GM12878 (cell line): ENCODE data around the gene PLSCR4. TPM values are rescaled to one million over a fixed set of nuclear protein-coding genes. Genes with fewer than 3 reads are reported as not detected.

Source experiments
- ATAC-seq: fragments of 200-7000 bp; cut with Tn5 transposase; 3 replicates; pipeline ENCODE4 v1.9.1; 2020; ENCODE audit warnings: mild to moderate bottlenecking, moderate library complexity
- BruUV-seq: library from RNA; stranded (reverse); fragments of 400-500 nt; replicated peaks from 2 replicates; lab custom pipeline; 2021; lab: Mats Ljungman, UMichigan
- CTCF ChIA-PET: fragments of 300-600 bp; sonication (Branson Sonifier 250); formaldehyde crosslinking; extraction: SDS; loops from one replicate; lab custom pipeline; 2021; ENCODE audit warnings: inconsistent platforms; lab: Yijun Ruan, JAX
- POLR2A ChIA-PET: fragments of 350-600 bp; formaldehyde crosslinking; extraction: SDS; loops from one replicate; lab custom pipeline; 2021; ENCODE audit warnings: inconsistent platforms; lab: Charles Lee
- RAD21 ChIA-PET: fragments of 300-600 bp; sonication (Branson Sonifier 250); formaldehyde crosslinking; loops from one replicate; lab custom pipeline; 2023; ENCODE audit warnings: antibody characterized with exemption; ENCODE audit not compliant: unreplicated experiment; lab: Charles Lee
- SMC1A ChIA-PET: fragments of 300-600 bp; sonication (Branson Sonifier 250); formaldehyde crosslinking; loops from one replicate; lab custom pipeline; 2023; ENCODE audit not compliant: unreplicated experiment, uncharacterized antibody; lab: Charles Lee
- DNase-seq: peaks from one replicate; pipeline ENCODE4 v3.0.0-alpha.2; 2011; ENCODE audit warnings: low read depth, low spot score
- FAIRE-seq: peaks from 3 replicates; lab custom pipeline; 2011; peaks lifted over from hg19 to GRCh38; lab: Jason Lieb, UNC
- H2AFZ ChIP-seq: 2 replicates; pipeline ENCODE4 v1.6.0; 2011; ENCODE audit warnings: low read depth, low read length, control low read depth; ENCODE audit not compliant: control insufficient read depth
- H3K27ac ChIP-seq: 2 replicates; pipeline ENCODE4 v1.5.1; 2011; ENCODE audit warnings: control low read depth; ENCODE audit not compliant: control insufficient read depth, insufficient read depth
- H3K27me3 ChIP-seq, 2 experiments: replicated peaks in 1 of 2; 2 replicates each; pipeline versions ENCODE4 v1.6.0 to v1.6.1; 2011; ENCODE audit warnings: low read length in 1 of 2; ENCODE audit not compliant: control insufficient read depth in 2 of 2, insufficient read depth in 2 of 2
- H3K36me3 ChIP-seq, 2 experiments: 2 replicates each; pipeline ENCODE4 v1.5.1; 2011; ENCODE audit warnings: low read length in 1 of 2; ENCODE audit not compliant: control insufficient read depth in 2 of 2, insufficient read depth in 2 of 2
- H3K4me1 ChIP-seq: 2 replicates; pipeline ENCODE4 v1.6.1; 2011; ENCODE audit warnings: mild to moderate bottlenecking, low read length, moderate library complexity, mixed read lengths; ENCODE audit not compliant: control insufficient read depth, insufficient read depth
- H3K4me2 ChIP-seq: 2 replicates; pipeline ENCODE4 v1.6.0; 2011; ENCODE audit warnings: control low read depth; ENCODE audit not compliant: control insufficient read depth, insufficient read depth
- H3K4me3 ChIP-seq: fragments of 200-600 bp; sonication (generic); 2 replicates; pipeline ENCODE4 v1.5.1; 2016
- H3K79me2 ChIP-seq: 2 replicates; pipeline ENCODE4 v1.6.0; 2011; ENCODE audit warnings: low read length; ENCODE audit not compliant: control insufficient read depth, insufficient read depth
- H3K9ac ChIP-seq: 2 replicates; pipeline ENCODE4 v1.8.0; 2011; ENCODE audit warnings: low read length, control low read depth, mixed read lengths; ENCODE audit not compliant: control insufficient read depth, insufficient read depth
- H3K9me3 ChIP-seq: replicated peaks from 3 replicates; pipeline ENCODE4 v1.5.1; 2011; ENCODE audit warnings: mild to moderate bottlenecking, low read length; ENCODE audit not compliant: control insufficient read depth, insufficient read depth
- H4K20me1 ChIP-seq: 2 replicates; pipeline ENCODE4 v1.6.0; 2011; ENCODE audit not compliant: control insufficient read depth, insufficient read depth
- ASH2L ChIP-seq: fragments of 300-600, 200-600 bp; sonication (generic); IDR thresholded peaks from 2 replicates; pipeline ENCODE4 v1.6.1; 2017; ENCODE audit warnings: low read depth, mild to moderate bottlenecking, borderline replicate concordance
- BACH1 ChIP-seq: fragments of 450-650 bp; IDR thresholded peaks from 2 replicates; pipeline ENCODE4 v1.6.1; 2017; ENCODE audit warnings: mild to moderate bottlenecking, borderline replicate concordance
- FOS ChIP-seq: IDR thresholded peaks from 3 replicates; pipeline ENCODE4 v1.6.1; 2011; ENCODE audit warnings: borderline replicate concordance; ENCODE audit not compliant: insufficient read length; ENCODE audit errors: extremely low read depth
- IKZF2 ChIP-seq, 2 experiments: fragments of 450-650 bp; IDR thresholded peaks; 2 replicates each; pipeline ENCODE4 v1.6.1; 2017; ENCODE audit warnings: mild to moderate bottlenecking in 2 of 2, moderate library complexity in 2 of 2
- IRF4 ChIP-seq: IDR thresholded peaks from 2 replicates; pipeline ENCODE4 v1.6.1; 2011; ENCODE audit warnings: low read depth, low read length
- MEF2A ChIP-seq: IDR thresholded peaks from 2 replicates; pipeline ENCODE4 v1.6.1; 2011; ENCODE audit warnings: low read depth, mild to moderate bottlenecking, low read length, moderate library complexity; ENCODE audit not compliant: insufficient read depth
- MTA2 ChIP-seq: fragments of 450-650 bp; IDR thresholded peaks from 2 replicates; pipeline ENCODE4 v1.6.1; 2016; ENCODE audit warnings: low read depth, mild to moderate bottlenecking, moderate library complexity
- MTA3 ChIP-seq: IDR thresholded peaks from 2 replicates; pipeline ENCODE4 v1.6.1; 2012; ENCODE audit warnings: low read length, inconsistent platforms, borderline replicate concordance
- PML ChIP-seq: IDR thresholded peaks from 2 replicates; pipeline ENCODE4 v1.6.1; 2012; ENCODE audit warnings: low read length, inconsistent platforms
- RELA ChIP-seq: fragments of 450-650 bp; IDR thresholded peaks from 2 replicates; pipeline ENCODE4 v1.8.0; 2014; ENCODE audit warnings: borderline replicate concordance; ENCODE audit not compliant: partially characterized antibody
- SREBF1 ChIP-seq: IDR thresholded peaks from 2 replicates; pipeline ENCODE4 v1.6.1; 2012; ENCODE audit warnings: mild to moderate bottlenecking, low read length
- ZNF207 ChIP-seq: fragments of 450-650 bp; IDR thresholded peaks from 2 replicates; pipeline ENCODE4 v1.6.1; 2014; ENCODE audit warnings: antibody characterized with exemption, mild to moderate bottlenecking, borderline replicate concordance
- ZNF217 ChIP-seq: fragments of 450-650 bp; IDR thresholded peaks from 2 replicates; pipeline ENCODE4 v1.6.1; 2017; ENCODE audit warnings: antibody characterized with exemption, mild to moderate bottlenecking
- WGBS: methylation state at CpG from one replicate; pipeline ENCODE4 v1.1.6; 2016; ENCODE audit warnings: low lambda C conversion rate; ENCODE audit not compliant: insufficient replicate concordance, insufficient coverage; ENCODE audit errors: missing lambda C conversion rate; 5-methylcytosine and 5-hydroxymethylcytosine counted together
- in situ Hi-C: fragments of 300-500 bp; cut with MboI; formaldehyde crosslinking; loops from 9 replicates; pipeline ENCODE4 v1.14.3; 2018; ENCODE audit warnings: mixed read lengths
- intact Hi-C: fragments of 100-400 bp; cut with micrococcal nuclease; formaldehyde crosslinking; loops from one replicate; pipeline ENCODE4 v1.14.2; 2022; ENCODE audit not compliant: unreplicated experiment
- polyA plus RNA-seq, 11 experiments: library from polyadenylated mRNA; depleted of rRNA in 4 of 11; unstranded in 6 of 11; stranded (reverse) in 5 of 11; fragments of >200 nt; fragmentation: Nextera tagmentation in 4 of 11; fragmentation: Illumina TruSeq in 1 of 11; extraction: Ambion mirVana in 4 of 11; extraction: Trizol in 1 of 11; gene quantifications; 1 replicate in 1 of 11; 2 replicates in 10 of 11; pipeline versions ENCODE4 v1.2.1 to v1.2.3, GENCODE V29; 2011 to 2016; ENCODE audit warnings: inconsistent platforms in 2 of 11, missing spikeins in 2 of 11, low read depth in 1 of 11
- total RNA-seq, 4 experiments: library from RNA; depleted of rRNA in 3 of 4; stranded (reverse); fragments of >200 nt in 3 of 4; fragmentation: Illumina TruSeq in 1 of 4; extraction: Trizol in 1 of 4; gene quantifications; 2 replicates each; pipeline versions ENCODE4 v1.2.1 to v1.2.3, GENCODE V29; 2013 to 2021
- TF ChIP-seq, protein P1 (sequence below): IDR thresholded peaks from 2 replicates; pipeline ENCODE4 v1.6.1; 2011; ENCODE audit warnings: mild to moderate bottlenecking, low read depth, low read length, moderate library complexity; ENCODE audit not compliant: insufficient replicate concordance
- TF ChIP-seq, protein P2 (sequence below): fragments of 450-650 bp; IDR thresholded peaks from 2 replicates; pipeline ENCODE4 v1.6.1; 2018; ENCODE audit warnings: mild to moderate bottlenecking, low read depth, moderate library complexity; ENCODE audit not compliant: partially characterized antibody
- TF ChIP-seq, protein P3 (sequence below): fragments of 150-350 bp; IDR thresholded peaks from 2 replicates; pipeline ENCODE4 v1.6.1; 2016; ENCODE audit warnings: low read depth, low read length

The PLSCR4 gene
- total and polyA plus RNA-seq, 10 of the 15 experiments (the other 5 are each of a cell fraction or from before 2014, with no cell fraction given), result 0.02 TPM; not detected in 9

DNA sequence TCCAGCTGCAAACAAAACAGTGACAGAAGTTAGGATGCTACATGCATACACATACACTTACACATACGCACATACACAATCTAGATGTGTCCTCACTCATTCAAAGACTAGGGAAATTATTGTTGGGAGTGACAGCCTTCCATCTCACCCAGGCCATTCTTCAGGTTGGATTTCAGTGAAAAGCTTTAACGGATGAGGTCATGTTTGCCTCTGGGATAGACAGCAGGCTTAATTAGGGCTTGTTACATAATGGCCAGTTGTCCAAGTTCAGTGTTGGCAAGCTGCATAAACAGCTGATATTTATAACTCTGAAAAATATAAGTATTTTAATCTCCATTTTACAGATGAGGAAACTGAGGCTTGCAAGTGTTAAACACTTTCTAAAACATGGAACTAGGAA is 54.1 kb downstream of the PLSCR4 start:
- no peak overlapping the region for H3K9ac ChIP-seq
- TF ChIP-seq SREBF1 (no peak), IKZF2 (IDR thresholded peaks at IDR 0.05) (no peak), IRF4 (no peak), ASH2L (no peak), MTA3 (no peak), BACH1 (no peak), ZNF217 (no peak), PML (no peak), MEF2A (no peak), MTA2 (no peak), ZNF207 (no peak), RELA (no peak), FOS (no peak)
- TF ChIP-seq, protein P1, sequence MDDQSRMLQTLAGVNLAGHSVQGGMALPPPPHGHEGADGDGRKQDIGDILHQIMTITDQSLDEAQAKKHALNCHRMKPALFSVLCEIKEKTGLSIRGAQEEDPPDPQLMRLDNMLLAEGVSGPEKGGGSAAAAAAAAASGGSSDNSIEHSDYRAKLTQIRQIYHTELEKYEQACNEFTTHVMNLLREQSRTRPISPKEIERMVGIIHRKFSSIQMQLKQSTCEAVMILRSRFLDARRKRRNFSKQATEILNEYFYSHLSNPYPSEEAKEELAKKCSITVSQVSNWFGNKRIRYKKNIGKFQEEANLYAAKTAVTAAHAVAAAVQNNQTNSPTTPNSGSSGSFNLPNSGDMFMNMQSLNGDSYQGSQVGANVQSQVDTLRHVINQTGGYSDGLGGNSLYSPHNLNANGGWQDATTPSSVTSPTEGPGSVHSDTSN, result no peak
- TF ChIP-seq, protein P2, sequence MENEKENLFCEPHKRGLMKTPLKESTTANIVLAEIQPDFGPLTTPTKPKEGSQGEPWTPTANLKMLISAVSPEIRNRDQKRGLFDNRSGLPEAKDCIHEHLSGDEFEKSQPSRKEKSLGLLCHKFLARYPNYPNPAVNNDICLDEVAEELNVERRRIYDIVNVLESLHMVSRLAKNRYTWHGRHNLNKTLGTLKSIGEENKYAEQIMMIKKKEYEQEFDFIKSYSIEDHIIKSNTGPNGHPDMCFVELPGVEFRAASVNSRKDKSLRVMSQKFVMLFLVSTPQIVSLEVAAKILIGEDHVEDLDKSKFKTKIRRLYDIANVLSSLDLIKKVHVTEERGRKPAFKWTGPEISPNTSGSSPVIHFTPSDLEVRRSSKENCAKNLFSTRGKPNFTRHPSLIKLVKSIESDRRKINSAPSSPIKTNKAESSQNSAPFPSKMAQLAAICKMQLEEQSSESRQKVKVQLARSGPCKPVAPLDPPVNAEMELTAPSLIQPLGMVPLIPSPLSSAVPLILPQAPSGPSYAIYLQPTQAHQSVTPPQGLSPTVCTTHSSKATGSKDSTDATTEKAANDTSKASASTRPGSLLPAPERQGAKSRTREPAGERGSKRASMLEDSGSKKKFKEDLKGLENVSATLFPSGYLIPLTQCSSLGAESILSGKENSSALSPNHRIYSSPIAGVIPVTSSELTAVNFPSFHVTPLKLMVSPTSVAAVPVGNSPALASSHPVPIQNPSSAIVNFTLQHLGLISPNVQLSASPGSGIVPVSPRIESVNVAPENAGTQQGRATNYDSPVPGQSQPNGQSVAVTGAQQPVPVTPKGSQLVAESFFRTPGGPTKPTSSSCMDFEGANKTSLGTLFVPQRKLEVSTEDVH, result no peak
- TF ChIP-seq, protein P3, sequence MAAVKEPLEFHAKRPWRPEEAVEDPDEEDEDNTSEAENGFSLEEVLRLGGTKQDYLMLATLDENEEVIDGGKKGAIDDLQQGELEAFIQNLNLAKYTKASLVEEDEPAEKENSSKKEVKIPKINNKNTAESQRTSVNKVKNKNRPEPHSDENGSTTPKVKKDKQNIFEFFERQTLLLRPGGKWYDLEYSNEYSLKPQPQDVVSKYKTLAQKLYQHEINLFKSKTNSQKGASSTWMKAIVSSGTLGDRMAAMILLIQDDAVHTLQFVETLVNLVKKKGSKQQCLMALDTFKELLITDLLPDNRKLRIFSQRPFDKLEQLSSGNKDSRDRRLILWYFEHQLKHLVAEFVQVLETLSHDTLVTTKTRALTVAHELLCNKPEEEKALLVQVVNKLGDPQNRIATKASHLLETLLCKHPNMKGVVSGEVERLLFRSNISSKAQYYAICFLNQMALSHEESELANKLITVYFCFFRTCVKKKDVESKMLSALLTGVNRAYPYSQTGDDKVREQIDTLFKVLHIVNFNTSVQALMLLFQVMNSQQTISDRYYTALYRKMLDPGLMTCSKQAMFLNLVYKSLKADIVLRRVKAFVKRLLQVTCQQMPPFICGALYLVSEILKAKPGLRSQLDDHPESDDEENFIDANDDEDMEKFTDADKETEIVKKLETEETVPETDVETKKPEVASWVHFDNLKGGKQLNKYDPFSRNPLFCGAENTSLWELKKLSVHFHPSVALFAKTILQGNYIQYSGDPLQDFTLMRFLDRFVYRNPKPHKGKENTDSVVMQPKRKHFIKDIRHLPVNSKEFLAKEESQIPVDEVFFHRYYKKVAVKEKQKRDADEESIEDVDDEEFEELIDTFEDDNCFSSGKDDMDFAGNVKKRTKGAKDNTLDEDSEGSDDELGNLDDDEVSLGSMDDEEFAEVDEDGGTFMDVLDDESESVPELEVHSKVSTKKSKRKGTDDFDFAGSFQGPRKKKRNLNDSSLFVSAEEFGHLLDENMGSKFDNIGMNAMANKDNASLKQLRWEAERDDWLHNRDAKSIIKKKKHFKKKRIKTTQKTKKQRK, result no peak
- TF ChIP-seq, all 136 proteins: peak for 0
- no peak overlapping the region for H3K4me3 ChIP-seq
- H4K20me1 ChIP-seq, result no peaks in the 10 kb centered on the region
- intact Hi-C loops (no loop called here), in situ Hi-C loops (loop anchor here (25.0 kb wide), 1 partner anchor 409 kb away; no protein-coding TSS in a partner anchor)
- H3K36me3 ChIP-seq, result no peaks in the 10 kb centered on the region
- no TSS peak for BruUV-seq
- H3K27me3 ChIP-seq, result no peaks in the 10 kb centered on the region
- H3K79me2 ChIP-seq, result no peaks in the 10 kb centered on the region
- H2AFZ ChIP-seq, result no peak overlapping the region
- DNase-seq (no peak), ATAC-seq (no peak), FAIRE-seq (no peak)
- ChIA-PET SMC1A (interaction anchor here (1.4 kb wide), 1 partner anchor 13 kb away, joined by 5 read pairs; no protein-coding TSS in a partner anchor), RAD21 (no interaction called here), POLR2A (no interaction called here), CTCF (interaction anchor here (0.8 to 2.1 kb wide), 2 partner anchors 7 to 9 kb away, joined by 3 to 7 read pairs; no protein-coding TSS in a partner anchor)
- no peak overlapping the region for H3K27ac ChIP-seq
- H3K4me1 ChIP-seq, result no peaks in the 10 kb centered on the region
- no peaks in the 10 kb centered on the region for H3K9me3 ChIP-seq
- WGBS, result 35% methylated on average over 2 of the region's 2 CpGs
- no peak overlapping the region for H3K4me2 ChIP-seq
